Esophagus muscularis mucosa (tissue), 4 donors: ENCODE measurements around the gene ZNF598. TPM values are rescaled to one million over a fixed set of nuclear protein-coding genes. Genes with fewer than 3 reads are reported as not detected.
"Not testable (repeated sequence)": the region's sequence is repeated elsewhere in the genome, so short reads cannot be mapped to it uniquely, and the experiment has no call there.

Experiments used
- DNase-seq: peaks from one replicate; pipeline ENCODE4 v3.0.0-alpha.2; 2017; ENCODE audit errors: extremely low spot score
- H3K27ac ChIP-seq, 4 donors: fragments of 200-600 bp; sonication (generic); replicated peaks in 1 of 4; 1 replicate in 3 of 4; 2 replicates in 1 of 4; pipeline ENCODE4 v1.5.1; 2016 to 2019; ENCODE audit warnings: mild to moderate bottlenecking in 1 of 4
- H3K27me3 ChIP-seq, 4 donors: fragments of 200-600 bp; sonication (generic); one replicate each; pipeline versions ENCODE4 v1.5.1 to v1.6.0; 2016 to 2019
- H3K36me3 ChIP-seq, 4 donors: fragments of 200-600 bp; sonication (generic); one replicate each; pipeline ENCODE4 v1.5.1; 2016 to 2019
- H3K4me1 ChIP-seq, 4 donors: fragments of 200-600 bp; sonication (generic); one replicate each; pipeline ENCODE4 v1.5.1; 2016 to 2019
- H3K4me3 ChIP-seq, 4 donors: fragments of 200-600 bp; sonication (generic); 1 replicate in 2 of 4; 2 replicates in 2 of 4; pipeline ENCODE4 v1.5.1; 2016 to 2019; ENCODE audit warnings: mild to moderate bottlenecking in 4 of 4, moderate library complexity in 1 of 4
- H3K9me3 ChIP-seq, 4 donors: fragments of 200-600 bp; sonication (generic); 1 replicate in 3 of 4; 2 replicates in 1 of 4; pipeline ENCODE4 v1.5.1; 2016 to 2019
- CTCF ChIP-seq, 3 experiments: fragments of 200-600 bp in 2 of 3; fragments of 450-650 bp in 1 of 3; sonication (generic) in 2 of 3; IDR thresholded peaks; one replicate each; pipeline ENCODE4 v1.5.1; 2017 to 2019; ENCODE audit warnings: antibody characterized with exemption in 3 of 3, mild to moderate bottlenecking in 2 of 3, moderate library complexity in 1 of 3
- EP300 ChIP-seq: sonication (generic); formaldehyde crosslinking; IDR thresholded peaks from one replicate; pipeline ENCODE4 v1.6.1; 2017; ENCODE audit warnings: antibody characterized with exemption
- POLR2A ChIP-seq: fragments of 450-650 bp; IDR thresholded peaks from one replicate; pipeline ENCODE4 v1.6.1; 2017; ENCODE audit warnings: antibody characterized with exemption, moderate library complexity, mild to moderate bottlenecking, low read depth
- POLR2AphosphoS5 ChIP-seq, 2 donors: sonication (generic); formaldehyde crosslinking; IDR thresholded peaks; one replicate each; pipeline ENCODE4 v1.6.1; 2017; ENCODE audit warnings: antibody characterized with exemption in 2 of 2
- WGBS: methylation state at CpG from one replicate; pipeline ENCODE4 v1.1.5; 2018; 5-methylcytosine and 5-hydroxymethylcytosine counted together
- intact Hi-C: fragments of 100-400 bp; cut with DNase I; formaldehyde crosslinking; loops from one replicate; pipeline ENCODE4 v1.15.1; 2023
- total RNA-seq, 4 donors: library from RNA; depleted of rRNA; stranded (reverse); fragments of >200 nt; gene quantifications; one replicate each; pipeline versions ENCODE4 v1.1.0 to v1.2.1, GENCODE V29; 2016

The ZNF598 gene
- total RNA-seq, 4 donors from 2014 or later, result 23.3 to 46.5 (median 34.9) TPM

GRCh38 chr16:2034696-2035430 is 25.2 kb upstream of the ZNF598 start:
- H3K27me3 ChIP-seq, result no peaks in the 10 kb centered on the region
- peak overlapping the region; percentile 83 to 92 (median 86) for H3K27ac ChIP-seq
- TF ChIP-seq POLR2AphosphoS5 (IDR thresholded peaks at IDR 0.05) (no peak), CTCF (IDR thresholded peaks at IDR 0.05) (no peak), EP300 (no peak), POLR2A (no peak)
- intact Hi-C loops, result no loop called here
- 76% methylated on average over 11 of the region's 17 CpGs for WGBS
- peaks cover 0 to 80% (median 26%) of the 10 kb centered on the region in 4 donors for H3K36me3 ChIP-seq
- no peaks in the 10 kb centered on the region for H3K9me3 ChIP-seq
- peaks cover 65 to 88% (median 84%) of the 10 kb centered on the region in 4 donors for H3K4me1 ChIP-seq
- no peak for DNase-seq
- peak overlapping the region; percentile 31 to 51 (median 38) for H3K4me3 ChIP-seq

GRCh38 chr16:2033909-2034695 is 24.5 kb upstream of the ZNF598 start:
- H3K27ac ChIP-seq, result peak overlapping the region; percentile 83 to 92 (median 86)
- H3K9me3 ChIP-seq, intact Hi-C loops, DNase-seq, H3K27me3 ChIP-seq: not testable (repeated sequence)
- 27% methylated on average over 5 of the region's 32 CpGs for WGBS
- H3K4me3 ChIP-seq, result peak overlapping the region; percentile 40 to 54 (median 46)
- peaks cover 60 to 88% (median 84%) of the 10 kb centered on the region in 4 donors for H3K4me1 ChIP-seq
- H3K36me3 ChIP-seq, result peaks cover 0 to 78% (median 32%) of the 10 kb centered on the region in 4 donors

GRCh38 chr16:2033057-2033908 is 23.7 kb upstream of the ZNF598 start:
- no peak for DNase-seq
- Histone ChIP-seq H3K27ac (peak overlapping the region; percentile 83 to 92 (median 86)), H3K27me3 (no peaks in the 10 kb centered on the region), H3K36me3 (peaks cover 0 to 70% (median 33%) of the 10 kb centered on the region in 4 donors), H3K4me3 (peak overlapping the region; percentile 40 to 54 (median 46)), H3K4me1 (peaks cover 54 to 88% (median 84%) of the 10 kb centered on the region in 4 donors), H3K9me3 (no peaks in the 10 kb centered on the region)
- intact Hi-C loops, result no loop called here
- 0% methylated on average over 11 of the region's 37 CpGs for WGBS
- TF ChIP-seq CTCF (IDR thresholded peaks at IDR 0.05), result no peak
- peak; percentile 50 to 69 for TF ChIP-seq POLR2AphosphoS5 (IDR thresholded peaks at IDR 0.05)
- no peak for TF ChIP-seq POLR2A
- no peak for TF ChIP-seq EP300

GRCh38 chr16:2032285-2033056 is 22.9 kb upstream of the ZNF598 start:
- Histone ChIP-seq H3K27ac (peak overlapping the region; percentile 83 to 92 (median 86)), H3K4me3 (peak overlapping the region; percentile 40 to 54 (median 46)), H3K36me3 (peaks cover 0 to 62% (median 26%) of the 10 kb centered on the region in 4 donors), H3K9me3 (no peaks in the 10 kb centered on the region), H3K4me1 (peaks cover 49 to 88% (median 84%) of the 10 kb centered on the region in 4 donors), H3K27me3 (no peaks in the 10 kb centered on the region)
- intact Hi-C loops, result no loop called here
- DNase-seq, result no peak
- 69% methylated on average over 3 of the region's 15 CpGs for WGBS
- TF ChIP-seq POLR2AphosphoS5 (IDR thresholded peaks at IDR 0.05) (no peak), EP300 (no peak), POLR2A (no peak), CTCF (IDR thresholded peaks at IDR 0.05) (no peak)
